Suprapubic skin (tissue), 4 donors: ENCODE results near the gene RDH8. TPM values are rescaled to one million over a fixed set of nuclear protein-coding genes. Genes with fewer than 3 reads are reported as not detected.

Experiments
- DNase-seq, 2 donors: peaks; one replicate each; pipeline ENCODE4 v3.0.0-alpha.2; 2019; ENCODE audit warnings: low spot score in 2 of 2
- H3K27ac ChIP-seq: fragments of 200-600 bp; sonication (generic); one replicate; pipeline ENCODE4 v1.5.1; 2019
- H3K27me3 ChIP-seq: fragments of 200-600 bp; sonication (generic); one replicate; pipeline ENCODE4 v1.5.1; 2019
- H3K36me3 ChIP-seq: fragments of 200-600 bp; sonication (generic); one replicate; pipeline ENCODE4 v1.5.1; 2019
- H3K4me1 ChIP-seq: fragments of 200-600 bp; sonication (generic); one replicate; pipeline ENCODE4 v1.5.1; 2019
- H3K4me3 ChIP-seq: fragments of 200-600 bp; sonication (generic); one replicate; pipeline ENCODE4 v1.5.1; 2019; ENCODE audit warnings: mild to moderate bottlenecking
- H3K9me3 ChIP-seq: fragments of 200-600 bp; sonication (generic); one replicate; pipeline ENCODE4 v1.5.1; 2019
- EP300 ChIP-seq: sonication (generic); formaldehyde crosslinking; IDR thresholded peaks from one replicate; pipeline ENCODE4 v1.6.1; 2017; ENCODE audit warnings: antibody characterized with exemption
- POLR2A ChIP-seq, 2 donors: fragments of 450-650 bp; IDR thresholded peaks; one replicate each; pipeline ENCODE4 v1.6.1; 2017; ENCODE audit warnings: antibody characterized with exemption in 2 of 2, mild to moderate bottlenecking in 2 of 2, moderate library complexity in 2 of 2
- POLR2AphosphoS5 ChIP-seq, 3 donors: sonication (generic); formaldehyde crosslinking; IDR thresholded peaks; one replicate each; pipeline ENCODE4 v1.6.1; 2017; ENCODE audit warnings: antibody characterized with exemption in 3 of 3
- WGBS: methylation state at CpG from one replicate; pipeline ENCODE4 v1.1.5; 2018; 5-methylcytosine and 5-hydroxymethylcytosine counted together
- total RNA-seq, 4 donors: library from RNA; depleted of rRNA; stranded (reverse); fragments of >200 nt; gene quantifications; one replicate each; pipeline ENCODE4 v1.1.0, GENCODE V29; 2016
- TF ChIP-seq, protein P1 (sequence below), 2 donors: fragments of 200-600 bp in 1 of 2; fragments of 450-650 bp in 1 of 2; sonication (generic) in 1 of 2; IDR thresholded peaks; one replicate each; pipeline ENCODE4 v1.5.1; 2016 to 2019; ENCODE audit warnings: antibody characterized with exemption in 2 of 2, mild to moderate bottlenecking in 1 of 2, moderate library complexity in 1 of 2

The RDH8 gene
- total RNA-seq: not detected

- no peak for DNase-seq
- WGBS: 69% methylated on average over 10 of the region's 10 CpGs
- Histone ChIP-seq H3K4me1 (peaks cover 54% of the 10 kb centered on the region), H3K36me3 (no peaks in the 10 kb centered on the region), H3K9me3 (no peaks in the 10 kb centered on the region), H3K27me3 (peaks cover 10% of the 10 kb centered on the region), H3K4me3 (no peak within 1 kb of the TSS), H3K27ac (no peak within 1 kb of the TSS)
- TF ChIP-seq EP300: no peak
- TF ChIP-seq, protein P1, sequence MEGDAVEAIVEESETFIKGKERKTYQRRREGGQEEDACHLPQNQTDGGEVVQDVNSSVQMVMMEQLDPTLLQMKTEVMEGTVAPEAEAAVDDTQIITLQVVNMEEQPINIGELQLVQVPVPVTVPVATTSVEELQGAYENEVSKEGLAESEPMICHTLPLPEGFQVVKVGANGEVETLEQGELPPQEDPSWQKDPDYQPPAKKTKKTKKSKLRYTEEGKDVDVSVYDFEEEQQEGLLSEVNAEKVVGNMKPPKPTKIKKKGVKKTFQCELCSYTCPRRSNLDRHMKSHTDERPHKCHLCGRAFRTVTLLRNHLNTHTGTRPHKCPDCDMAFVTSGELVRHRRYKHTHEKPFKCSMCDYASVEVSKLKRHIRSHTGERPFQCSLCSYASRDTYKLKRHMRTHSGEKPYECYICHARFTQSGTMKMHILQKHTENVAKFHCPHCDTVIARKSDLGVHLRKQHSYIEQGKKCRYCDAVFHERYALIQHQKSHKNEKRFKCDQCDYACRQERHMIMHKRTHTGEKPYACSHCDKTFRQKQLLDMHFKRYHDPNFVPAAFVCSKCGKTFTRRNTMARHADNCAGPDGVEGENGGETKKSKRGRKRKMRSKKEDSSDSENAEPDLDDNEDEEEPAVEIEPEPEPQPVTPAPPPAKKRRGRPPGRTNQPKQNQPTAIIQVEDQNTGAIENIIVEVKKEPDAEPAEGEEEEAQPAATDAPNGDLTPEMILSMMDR (IDR thresholded peaks at IDR 0.05): no peak
These were observed at the start of gene RDH8 for GRCh38 chr19:10013316-10013715. TSS of gene RDH8 (plus strand) at chr19:10013483. CDS start at chr19:10013498, 15 bp downstream.

DNA sequence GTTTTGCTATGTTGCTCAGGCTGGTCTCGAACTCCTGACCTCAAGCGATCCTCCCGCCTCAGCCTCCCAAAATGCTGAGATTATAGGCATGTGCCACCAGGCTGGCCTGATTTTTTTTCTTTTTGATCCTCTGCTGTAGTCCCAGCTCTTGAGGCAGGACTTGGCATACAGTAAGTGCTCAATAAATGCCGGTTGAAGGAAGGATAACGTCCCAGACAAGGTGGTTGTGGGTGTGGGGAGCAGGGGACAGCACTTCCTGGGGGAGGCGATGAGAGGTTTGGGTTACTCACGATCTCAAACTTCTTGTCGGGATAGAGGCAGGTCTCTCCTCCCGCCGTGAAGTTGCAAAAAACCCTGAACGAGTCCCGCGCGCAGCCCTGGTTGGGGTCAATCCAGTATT lies 47.3 kb upstream of the RDH8 start:
- Histone ChIP-seq H3K27me3 (peaks cover 2% of the 10 kb centered on the region), H3K4me3 (no peak overlapping the region), H3K36me3 (peaks cover 58% of the 10 kb centered on the region), H3K27ac (no peak overlapping the region), H3K9me3 (no peaks in the 10 kb centered on the region), H3K4me1 (no peaks in the 10 kb centered on the region)
- TF ChIP-seq EP300 (no peak), POLR2AphosphoS5 (IDR thresholded peaks at IDR 0.05) (no peak), POLR2A (IDR thresholded peaks at IDR 0.05) (no peak)
- TF ChIP-seq, protein P1 (IDR thresholded peaks at IDR 0.05): no peak
- DNase-seq: no peak
- 76% methylated on average over 14 of the region's 14 CpGs for WGBS

- Histone ChIP-seq H3K36me3 (peaks cover 58% of the 10 kb centered on the region), H3K9me3 (no peaks in the 10 kb centered on the region), H3K4me3 (no peak overlapping the region), H3K27ac (no peak overlapping the region), H3K27me3 (peaks cover 2% of the 10 kb centered on the region), H3K4me1 (no peaks in the 10 kb centered on the region)
- WGBS: 63% methylated on average over 13 of the region's 29 CpGs
- DNase-seq: no peak
- TF ChIP-seq POLR2A (IDR thresholded peaks at IDR 0.05): no peak
These were observed 46.8 kb upstream of the RDH8 start for GRCh38 chr19:9966448-9966847.

GRCh38 chr19:9967326-9967725 lies 46.0 kb upstream of the RDH8 start:
- no peaks in the 10 kb centered on the region for H3K4me1 ChIP-seq
- no peaks in the 10 kb centered on the region for H3K9me3 ChIP-seq
- H3K27ac ChIP-seq: no peak overlapping the region
- H3K36me3 ChIP-seq: peaks cover 55% of the 10 kb centered on the region
- no peak overlapping the region for H3K4me3 ChIP-seq
- TF ChIP-seq, protein P1 (IDR thresholded peaks at IDR 0.05): no peak
- TF ChIP-seq EP300 (no peak), POLR2A (IDR thresholded peaks at IDR 0.05) (no peak), POLR2AphosphoS5 (IDR thresholded peaks at IDR 0.05) (no peak)
- DNase-seq: no peak
- H3K27me3 ChIP-seq: peaks cover 2% of the 10 kb centered on the region
- 66% methylated on average over 4 of the region's 4 CpGs for WGBS

- TF ChIP-seq EP300 (no peak), POLR2AphosphoS5 (IDR thresholded peaks at IDR 0.05) (no peak), POLR2A (IDR thresholded peaks at IDR 0.05) (no peak)
- TF ChIP-seq, protein P1 (IDR thresholded peaks at IDR 0.05): no peak
- WGBS: 87% methylated on average over 3 of the region's 8 CpGs
- H3K36me3 ChIP-seq: peaks cover 56% of the 10 kb centered on the region
These were observed 44.2 kb upstream of the RDH8 start for GRCh38 chr19:9968820-9969687.

More at GRCh38 chr19:9968820-9969687, 44.2 kb upstream of the RDH8 start:
- Histone ChIP-seq H3K27ac (no peak overlapping the region), H3K27me3 (peaks cover 2% of the 10 kb centered on the region), H3K4me3 (no peak overlapping the region), H3K4me1 (no peaks in the 10 kb centered on the region), H3K9me3 (no peaks in the 10 kb centered on the region)
- no peak for DNase-seq
